Thymus (tissue), 11 donors: ENCODE measurements around the gene ABTB1. TPM values are rescaled to one million over a fixed set of nuclear protein-coding genes. Genes with fewer than 3 reads are reported as not detected.

Experiments
- DNase-seq, 9 donors: peaks; one replicate each; pipeline ENCODE4 v3.0.0-alpha.2; 2013; ENCODE audit warnings: low spot score in 9 of 9, low read depth in 6 of 9, missing footprints in 1 of 9
- H3K27ac ChIP-seq, 2 donors: one replicate each; pipeline ENCODE4 v1.5.1; 2013; ENCODE audit warnings: control low read depth in 1 of 2, low read depth in 1 of 2, low read length in 1 of 2, mild to moderate bottlenecking in 1 of 2, moderate library complexity in 1 of 2
- H3K27me3 ChIP-seq, 2 donors: one replicate each; pipeline ENCODE4 v1.5.1; 2013; ENCODE audit warnings: low read length in 1 of 2; ENCODE audit not compliant: control insufficient read depth in 2 of 2, insufficient read depth in 1 of 2
- H3K36me3 ChIP-seq, 2 donors: one replicate each; pipeline ENCODE4 v1.5.1; 2013; ENCODE audit warnings: low read length in 1 of 2, mild to moderate bottlenecking in 1 of 2, moderate library complexity in 1 of 2; ENCODE audit not compliant: control insufficient read depth in 2 of 2, insufficient read depth in 2 of 2
- H3K4me1 ChIP-seq, 2 donors: one replicate each; pipeline ENCODE4 v1.5.1; 2013; ENCODE audit warnings: low read length in 2 of 2; ENCODE audit not compliant: control insufficient read depth in 2 of 2, insufficient read depth in 2 of 2
- H3K4me3 ChIP-seq, 2 donors: one replicate each; pipeline ENCODE4 v1.5.1; 2013; ENCODE audit warnings: low read length in 2 of 2, control low read depth in 1 of 2, mild to moderate bottlenecking in 1 of 2
- H3K9me3 ChIP-seq, 2 donors: one replicate each; pipeline ENCODE4 v1.5.1; 2013; ENCODE audit warnings: low read length in 1 of 2, mild to moderate bottlenecking in 1 of 2; ENCODE audit not compliant: control insufficient read depth in 2 of 2, insufficient read depth in 1 of 2
- WGBS: extraction: QIAGEN DNeasy Blood & Tissue Kit; methylation state at CpG from one replicate; pipeline ENCODE4 v1.1.7; 2013; 5-methylcytosine and 5-hydroxymethylcytosine counted together
- polyA plus RNA-seq: library from polyadenylated mRNA; stranded (reverse); fragments of 200-250 nt; gene quantifications from one replicate; pipeline ENCODE4 v1.2.3, GENCODE V29; 2013
- total RNA-seq: library from RNA; stranded (reverse); fragments of 120-200 nt; gene quantifications from one replicate; pipeline ENCODE4 v1.2.4, GENCODE V29; 2013
- donor health status: healthy.

ABTB1 gene
- total and polyA plus RNA-seq, 2 donors, result 7.6 to 130 TPM

GRCh38 chr3:127692501-127693335 is 20.0 kb downstream of the ABTB1 start:
- H3K36me3 ChIP-seq, result no peaks in the 10 kb centered on the region
- H3K9me3 ChIP-seq, result peaks cover 0 to 3% of the 10 kb centered on the region in 2 donors
- H3K4me3 ChIP-seq, result no peak overlapping the region
- peaks cover 0 to 13% of the 10 kb centered on the region in 2 donors for H3K4me1 ChIP-seq
- H3K27ac ChIP-seq, result no peak overlapping the region
- H3K27me3 ChIP-seq, result no peaks in the 10 kb centered on the region
- WGBS, result 98% methylated on average over 21 of the region's 21 CpGs
- no peak for DNase-seq

- Histone ChIP-seq H3K27ac (no peak overlapping the region), H3K4me1 (peaks cover 0 to 19% of the 10 kb centered on the region in 2 donors), H3K4me3 (no peak overlapping the region), H3K36me3 (no peaks in the 10 kb centered on the region), H3K9me3 (peaks cover 0 to 3% of the 10 kb centered on the region in 2 donors), H3K27me3 (no peaks in the 10 kb centered on the region)
- DNase-seq, result no peak
- WGBS, result 97% methylated on average over 7 of the region's 7 CpGs
Observed at GRCh38 chr3:127693336-127693843, 20.6 kb downstream of the ABTB1 start.

GRCh38 chr3:127694467-127695215 is 21.9 kb downstream of the ABTB1 start:
- no peak overlapping the region for H3K4me3 ChIP-seq
- 93% methylated on average over 17 of the region's 17 CpGs for WGBS
- H3K27ac ChIP-seq, result no peak overlapping the region
- H3K9me3 ChIP-seq, result peaks cover 0 to 3% of the 10 kb centered on the region in 2 donors
- no peaks in the 10 kb centered on the region for H3K27me3 ChIP-seq
- H3K36me3 ChIP-seq, result no peaks in the 10 kb centered on the region
- H3K4me1 ChIP-seq, result peaks cover 0 to 20% of the 10 kb centered on the region in 2 donors
- peak in 2 of 9 donors; percentile 40 to 41 for DNase-seq

GRCh38 chr3:127697551-127698240 is 24.9 kb downstream of the ABTB1 start:
- no peaks in the 10 kb centered on the region for H3K9me3 ChIP-seq
- no peaks in the 10 kb centered on the region for H3K36me3 ChIP-seq
- peak overlapping the region in 1 of 2 donors; percentile 59 for H3K27ac ChIP-seq
- WGBS, result 82% methylated on average over 16 of the region's 16 CpGs
- DNase-seq, result peak in 8 of 9 donors; percentile 42 to 82 (median 60)
- H3K4me3 ChIP-seq, result no peak overlapping the region
- peaks cover 0 to 20% of the 10 kb centered on the region in 2 donors for H3K4me1 ChIP-seq
- H3K27me3 ChIP-seq, result no peaks in the 10 kb centered on the region

GRCh38 chr3:127698286-127698685 is 25.5 kb downstream of the ABTB1 start:
- no peak overlapping the region for H3K4me3 ChIP-seq
- 97% methylated on average over 3 of the region's 3 CpGs for WGBS
- H3K27me3 ChIP-seq, result no peaks in the 10 kb centered on the region
- H3K4me1 ChIP-seq, result peaks cover 0 to 20% of the 10 kb centered on the region in 2 donors
- DNase-seq, result no peak
- H3K9me3 ChIP-seq, result no peaks in the 10 kb centered on the region
- no peaks in the 10 kb centered on the region for H3K36me3 ChIP-seq
- H3K27ac ChIP-seq, result peak overlapping the region in 1 of 2 donors; percentile 59

- H3K4me1 ChIP-seq, result peaks cover 0 to 20% of the 10 kb centered on the region in 2 donors
- H3K27ac ChIP-seq, result peak overlapping the region in 1 of 2 donors; percentile 59
- H3K4me3 ChIP-seq, result no peak overlapping the region
- DNase-seq, result no peak
- no peaks in the 10 kb centered on the region for H3K9me3 ChIP-seq
- H3K27me3 ChIP-seq, result no peaks in the 10 kb centered on the region
- WGBS, result 96% methylated on average over 6 of the region's 6 CpGs
- H3K36me3 ChIP-seq, result no peaks in the 10 kb centered on the region
Observed at GRCh38 chr3:127698691-127699415, 26.1 kb downstream of the ABTB1 start.

GRCh38 chr3:127699416-127700300 is 26.9 kb downstream of the ABTB1 start:
- H3K9me3 ChIP-seq, result no peaks in the 10 kb centered on the region
- H3K4me1 ChIP-seq, result peaks cover 0 to 20% of the 10 kb centered on the region in 2 donors
- H3K27ac ChIP-seq, result no peak overlapping the region
- no peaks in the 10 kb centered on the region for H3K27me3 ChIP-seq
- no peak overlapping the region for H3K4me3 ChIP-seq
- WGBS, result 96% methylated on average over 9 of the region's 9 CpGs
- H3K36me3 ChIP-seq, result no peaks in the 10 kb centered on the region
- DNase-seq, result no peak

GRCh38 chr3:127700406-127700805 is 27.7 kb downstream of the ABTB1 start:
- Histone ChIP-seq H3K36me3 (no peaks in the 10 kb centered on the region), H3K9me3 (no peaks in the 10 kb centered on the region), H3K4me1 (peaks cover 0 to 20% of the 10 kb centered on the region in 2 donors), H3K4me3 (no peak overlapping the region), H3K27ac (no peak overlapping the region), H3K27me3 (no peaks in the 10 kb centered on the region)
- DNase-seq, result no peak
- WGBS, result 95% methylated on average over 5 of the region's 5 CpGs
